ENCODE data around the gene CAPZA1.

The CAPZA1 gene

DNA sequence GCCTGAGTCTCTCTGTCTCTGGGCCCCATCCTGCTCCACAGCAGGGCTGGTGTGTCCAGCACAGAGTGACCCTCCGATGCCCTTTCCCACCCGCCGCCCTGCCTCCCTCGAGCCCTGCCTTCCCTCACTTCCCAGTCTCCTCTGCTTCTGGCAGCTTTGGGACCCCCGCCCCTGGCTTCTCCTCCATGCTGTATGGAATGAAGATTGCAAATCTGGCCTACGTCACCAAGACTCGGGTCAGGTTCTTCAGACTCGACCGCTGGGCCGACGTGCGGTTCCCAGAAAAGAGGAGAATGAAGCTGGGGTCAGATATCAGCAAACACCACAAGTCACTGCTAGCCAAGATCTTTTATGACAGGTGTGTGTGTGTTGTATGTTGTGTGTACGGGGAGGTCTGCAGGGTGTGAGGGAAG lies 69.2 kb downstream of the CAPZA1 start:
- Histone ChIP-seq H3K14ac (ENCODE audit: low read length) (no peak overlapping the region), H4K8ac (ENCODE audit: low read depth, low read length) (no peak overlapping the region), H3K23ac (ENCODE audit: low read length) (no peak overlapping the region), H3K9ac (ENCODE audit: low read length) (no peak overlapping the region), H4K12ac (ENCODE audit: low read depth, low read length) (no peak overlapping the region), H2BK12ac (ENCODE audit: low read length) (no peak overlapping the region), H3K79me1 (ENCODE audit: low read length) (peaks cover 2% of the 10 kb centered on the region), H4K91ac (ENCODE audit: low read depth, low read length) (no peak overlapping the region), H3K27ac (ENCODE audit: low read depth, low read length) (no peak overlapping the region), H3K9me3 (ENCODE audit: insufficient read depth, low read depth, low read length) (no peaks in the 10 kb centered on the region), H2BK120ac (ENCODE audit: insufficient read depth, low read length, poor library complexity) (no peak overlapping the region), H3K4me2 (ENCODE audit: low read length) (no peak overlapping the region), H3K4me3 (ENCODE audit: low read depth, low read length) (no peak overlapping the region), H3K4me1 (ENCODE audit: control insufficient read depth in 1 of 2, insufficient read depth in 2 of 2, low read length in 2 of 2) (peaks cover 7% of the 10 kb centered on the region in 2 experiments), H3K18ac (ENCODE audit: low read length) (no peak overlapping the region), H2AFZ (ENCODE audit: insufficient read depth, low read length, poor library complexity) (no peak overlapping the region), H3K79me2 (ENCODE audit: control insufficient read depth, insufficient read depth, low read length, poor library complexity) (no peaks in the 10 kb centered on the region), H2BK5ac (ENCODE audit: low read depth, low read length, poor library complexity) (no peak overlapping the region), H2AK5ac (ENCODE audit: low read length) (no peak overlapping the region), H3K36me3 (ENCODE audit: control insufficient read depth in 1 of 2, insufficient read depth in 2 of 2, low read length in 2 of 2) (peaks cover 22 to 26% of the 10 kb centered on the region in 2 experiments), H3K4ac (ENCODE audit: low read depth, low read length) (no peak overlapping the region), H3K27me3 (ENCODE audit: insufficient read depth, low read length) (no peaks in the 10 kb centered on the region)
- no CpG with 5 or more reads among the region's 13 CpGs for WGBS (ENCODE audit: extremely low coverage, insufficient coverage, insufficient read length)
- DNase-seq, result no peak

DNA sequence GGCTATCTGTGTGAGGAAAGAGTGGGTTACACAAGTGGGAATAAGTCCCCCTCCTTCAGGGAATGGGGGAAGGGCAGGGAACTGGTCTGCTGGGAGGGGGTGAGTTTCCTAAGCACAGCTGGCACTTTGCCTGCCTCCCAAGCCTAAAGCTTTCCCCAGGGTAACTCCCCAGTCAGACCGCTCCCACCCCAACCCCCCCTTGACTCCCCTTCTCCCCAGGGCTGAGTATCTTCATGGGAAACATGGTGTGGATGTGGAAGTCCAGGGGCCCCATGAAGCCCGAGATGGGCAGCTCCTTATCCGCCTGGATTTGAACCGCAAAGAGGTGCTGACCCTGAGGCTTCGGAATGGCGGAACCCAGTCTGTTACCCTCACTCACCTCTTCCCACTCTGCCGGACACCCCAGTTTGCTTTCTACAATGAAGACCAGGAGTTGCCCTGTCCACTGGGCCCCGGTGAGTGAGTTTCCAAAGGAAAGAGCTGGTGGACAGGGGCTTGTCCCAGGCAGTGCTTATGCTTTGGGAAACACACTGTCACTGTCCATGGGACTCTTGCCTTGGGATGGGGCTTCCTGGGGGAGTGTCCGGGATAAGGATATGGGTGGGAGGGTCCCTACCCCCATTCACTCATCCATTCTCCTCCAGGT lies 69.7 kb downstream of the CAPZA1 start:
- Histone ChIP-seq H4K12ac (ENCODE audit: low read depth, low read length) (no peak overlapping the region), H3K27ac (ENCODE audit: low read depth, low read length) (no peak overlapping the region), H2BK120ac (ENCODE audit: insufficient read depth, low read length, poor library complexity) (no peak overlapping the region), H3K27me3 (ENCODE audit: insufficient read depth, low read length) (no peaks in the 10 kb centered on the region), H3K9ac (ENCODE audit: low read length) (no peak overlapping the region), H4K91ac (ENCODE audit: low read depth, low read length) (no peak overlapping the region), H3K36me3 (ENCODE audit: control insufficient read depth in 1 of 2, insufficient read depth in 2 of 2, low read length in 2 of 2) (peaks cover 27 to 31% of the 10 kb centered on the region in 2 experiments), H3K14ac (ENCODE audit: low read length) (no peak overlapping the region), H3K79me1 (ENCODE audit: low read length) (peaks cover 2% of the 10 kb centered on the region), H2BK12ac (ENCODE audit: low read length) (no peak overlapping the region), H3K23ac (ENCODE audit: low read length) (no peak overlapping the region), H3K9me3 (ENCODE audit: insufficient read depth, low read depth, low read length) (no peaks in the 10 kb centered on the region), H3K4me3 (ENCODE audit: low read depth, low read length) (no peak overlapping the region), H2AK5ac (ENCODE audit: low read length) (no peak overlapping the region), H3K4me1 (ENCODE audit: control insufficient read depth in 1 of 2, insufficient read depth in 2 of 2, low read length in 2 of 2) (peaks cover 7% of the 10 kb centered on the region in 2 experiments), H3K4me2 (ENCODE audit: low read length) (no peak overlapping the region), H3K18ac (ENCODE audit: low read length) (no peak overlapping the region), H3K79me2 (ENCODE audit: control insufficient read depth, insufficient read depth, low read length, poor library complexity) (no peaks in the 10 kb centered on the region), H2AFZ (ENCODE audit: insufficient read depth, low read length, poor library complexity) (no peak overlapping the region), H3K4ac (ENCODE audit: low read depth, low read length) (no peak overlapping the region), H2BK5ac (ENCODE audit: low read depth, low read length, poor library complexity) (no peak overlapping the region), H4K8ac (ENCODE audit: low read depth, low read length) (no peak overlapping the region)
- no CpG with 5 or more reads among the region's 9 CpGs for WGBS (ENCODE audit: extremely low coverage, insufficient coverage, insufficient read length)
- DNase-seq, result no peak

- no peak overlapping the region for H3K14ac ChIP-seq (ENCODE audit: low read length)
Measured at GRCh38 chr1:112689842-112690237, 70.2 kb downstream of the CAPZA1 start.

GRCh38 chr1:112692681-112693080 lies 73.0 kb downstream of the CAPZA1 start:
- Histone ChIP-seq H2BK120ac (ENCODE audit: insufficient read depth, low read length, poor library complexity) (no peak overlapping the region), H2BK12ac (ENCODE audit: low read length) (no peak overlapping the region)

More at GRCh38 chr1:112689842-112690237, 70.2 kb downstream of the CAPZA1 start:
- Histone ChIP-seq H3K79me1 (ENCODE audit: low read length) (peaks cover 2% of the 10 kb centered on the region), H2BK120ac (ENCODE audit: insufficient read depth, low read length, poor library complexity) (no peak overlapping the region), H3K27ac (ENCODE audit: low read depth, low read length) (no peak overlapping the region), H3K36me3 (ENCODE audit: control insufficient read depth in 1 of 2, insufficient read depth in 2 of 2, low read length in 2 of 2) (peaks cover 32 to 36% of the 10 kb centered on the region in 2 experiments), H3K23ac (ENCODE audit: low read length) (no peak overlapping the region), H4K91ac (ENCODE audit: low read depth, low read length) (no peak overlapping the region), H2AK5ac (ENCODE audit: low read length) (no peak overlapping the region), H3K79me2 (ENCODE audit: control insufficient read depth, insufficient read depth, low read length, poor library complexity) (no peaks in the 10 kb centered on the region), H3K4ac (ENCODE audit: low read depth, low read length) (no peak overlapping the region), H3K4me2 (ENCODE audit: low read length) (no peak overlapping the region), H2BK12ac (ENCODE audit: low read length) (no peak overlapping the region), H3K4me3 (ENCODE audit: low read depth, low read length) (no peak overlapping the region), H4K12ac (ENCODE audit: low read depth, low read length) (no peak overlapping the region), H3K4me1 (ENCODE audit: control insufficient read depth in 1 of 2, insufficient read depth in 2 of 2, low read length in 2 of 2) (peaks cover 7% of the 10 kb centered on the region in 2 experiments), H3K27me3 (ENCODE audit: insufficient read depth, low read length) (no peaks in the 10 kb centered on the region), H3K9ac (ENCODE audit: low read length) (no peak overlapping the region), H4K8ac (ENCODE audit: low read depth, low read length) (no peak overlapping the region), H2AFZ (ENCODE audit: insufficient read depth, low read length, poor library complexity) (no peak overlapping the region), H2BK5ac (ENCODE audit: low read depth, low read length, poor library complexity) (no peak overlapping the region), H3K9me3 (ENCODE audit: insufficient read depth, low read depth, low read length) (no peaks in the 10 kb centered on the region), H3K18ac (ENCODE audit: low read length) (no peak overlapping the region)
- no peak for DNase-seq
- no CpG with 5 or more reads among the region's 11 CpGs for WGBS (ENCODE audit: extremely low coverage, insufficient coverage, insufficient read length)

More at GRCh38 chr1:112692681-112693080, 73.0 kb downstream of the CAPZA1 start:
- Histone ChIP-seq H3K9me3 (ENCODE audit: insufficient read depth, low read depth, low read length) (no peaks in the 10 kb centered on the region), H4K91ac (ENCODE audit: low read depth, low read length) (no peak overlapping the region), H2AFZ (ENCODE audit: insufficient read depth, low read length, poor library complexity) (no peak overlapping the region), H4K8ac (ENCODE audit: low read depth, low read length) (no peak overlapping the region), H2AK5ac (ENCODE audit: low read length) (no peak overlapping the region), H3K27me3 (ENCODE audit: insufficient read depth, low read length) (no peaks in the 10 kb centered on the region), H3K23ac (ENCODE audit: low read length) (no peak overlapping the region), H3K36me3 (ENCODE audit: control insufficient read depth in 1 of 2, insufficient read depth in 2 of 2, low read length in 2 of 2) (peaks cover 50 to 56% of the 10 kb centered on the region in 2 experiments), H4K12ac (ENCODE audit: low read depth, low read length) (no peak overlapping the region), H3K79me1 (ENCODE audit: low read length) (no peaks in the 10 kb centered on the region), H3K27ac (ENCODE audit: low read depth, low read length) (no peak overlapping the region), H2BK5ac (ENCODE audit: low read depth, low read length, poor library complexity) (no peak overlapping the region), H3K18ac (ENCODE audit: low read length) (no peak overlapping the region), H3K4ac (ENCODE audit: low read depth, low read length) (no peak overlapping the region), H3K14ac (ENCODE audit: low read length) (no peak overlapping the region), H3K9ac (ENCODE audit: low read length) (no peak overlapping the region), H3K4me3 (ENCODE audit: low read depth, low read length) (no peak overlapping the region), H3K4me2 (ENCODE audit: low read length) (no peak overlapping the region), H3K79me2 (ENCODE audit: control insufficient read depth, insufficient read depth, low read length, poor library complexity) (no peaks in the 10 kb centered on the region), H3K4me1 (ENCODE audit: control insufficient read depth in 1 of 2, insufficient read depth in 2 of 2, low read length in 2 of 2) (peaks cover 3 to 4% of the 10 kb centered on the region in 2 experiments)
- DNase-seq, result no peak
- WGBS (ENCODE audit: extremely low coverage, insufficient coverage, insufficient read length), result no CpG with 5 or more reads among the region's 5 CpGs
